Measurements from ENCODE around the gene BRICD5.

The BRICD5 gene

DNA sequence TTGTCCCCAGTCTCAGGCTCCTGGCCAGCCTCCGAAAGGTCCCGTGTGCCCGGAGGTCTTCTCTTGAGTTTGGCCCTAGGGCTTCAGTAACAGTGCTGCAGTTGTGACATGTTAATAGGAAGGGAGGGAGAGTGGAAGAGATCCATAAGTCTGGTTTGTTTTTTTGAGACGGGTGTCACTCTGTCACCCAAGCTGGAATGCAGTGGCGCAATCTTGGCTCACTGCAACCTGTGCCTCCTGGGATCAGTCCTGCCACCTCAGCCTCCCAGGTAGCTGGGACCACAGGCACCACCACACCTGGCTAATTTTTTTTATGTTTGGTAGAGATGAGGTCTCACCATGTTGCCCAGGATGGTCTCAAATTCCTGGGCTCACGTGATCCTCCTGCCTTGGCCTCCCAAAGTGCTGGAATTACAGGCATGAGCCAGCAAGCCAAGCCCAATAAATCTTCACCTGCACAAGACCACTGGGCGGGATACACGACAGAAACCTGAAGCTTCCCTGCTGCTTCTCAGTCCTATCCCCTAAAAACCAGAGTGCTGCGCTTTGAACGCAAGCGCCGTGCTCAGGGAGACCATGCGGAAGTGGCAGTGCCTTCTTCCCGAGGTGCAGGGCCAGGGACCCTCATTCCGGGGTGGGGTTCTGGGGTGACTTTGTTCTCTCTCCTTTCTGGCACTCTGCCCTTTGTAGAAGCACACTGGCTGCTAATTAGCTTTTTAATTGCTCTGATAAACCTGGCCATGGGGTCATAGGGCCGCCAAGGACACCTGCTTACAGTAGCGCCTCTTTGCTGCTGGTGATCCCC, 44.2 kb downstream of the BRICD5 start:
- in situ Hi-C loops (cut with MboI; ENCODE audit: low sequenced_read_pairs): no loop called here

DNA sequence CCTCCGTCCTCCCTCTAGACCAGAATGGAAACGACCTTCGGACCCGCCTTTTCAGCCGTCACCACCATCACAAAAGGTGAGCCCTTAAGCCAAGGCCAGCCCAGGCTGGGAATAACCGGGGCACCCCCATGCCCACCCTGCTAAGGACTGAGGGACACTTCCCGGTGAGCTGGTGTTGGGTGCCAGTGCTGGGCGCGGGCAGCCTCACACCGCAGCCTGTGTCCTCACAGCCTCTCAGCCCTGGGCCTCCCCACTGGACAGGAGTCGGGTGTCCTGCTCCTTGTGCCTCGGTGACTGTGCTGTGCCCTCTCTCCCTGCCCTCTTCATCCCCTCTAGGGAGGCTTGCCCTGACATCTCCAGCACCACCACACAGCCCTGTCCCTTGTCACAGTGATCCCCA, 44.8 kb downstream of the BRICD5 start:
- in situ Hi-C loops (cut with MboI; ENCODE audit: low sequenced_read_pairs): no loop called here

DNA sequence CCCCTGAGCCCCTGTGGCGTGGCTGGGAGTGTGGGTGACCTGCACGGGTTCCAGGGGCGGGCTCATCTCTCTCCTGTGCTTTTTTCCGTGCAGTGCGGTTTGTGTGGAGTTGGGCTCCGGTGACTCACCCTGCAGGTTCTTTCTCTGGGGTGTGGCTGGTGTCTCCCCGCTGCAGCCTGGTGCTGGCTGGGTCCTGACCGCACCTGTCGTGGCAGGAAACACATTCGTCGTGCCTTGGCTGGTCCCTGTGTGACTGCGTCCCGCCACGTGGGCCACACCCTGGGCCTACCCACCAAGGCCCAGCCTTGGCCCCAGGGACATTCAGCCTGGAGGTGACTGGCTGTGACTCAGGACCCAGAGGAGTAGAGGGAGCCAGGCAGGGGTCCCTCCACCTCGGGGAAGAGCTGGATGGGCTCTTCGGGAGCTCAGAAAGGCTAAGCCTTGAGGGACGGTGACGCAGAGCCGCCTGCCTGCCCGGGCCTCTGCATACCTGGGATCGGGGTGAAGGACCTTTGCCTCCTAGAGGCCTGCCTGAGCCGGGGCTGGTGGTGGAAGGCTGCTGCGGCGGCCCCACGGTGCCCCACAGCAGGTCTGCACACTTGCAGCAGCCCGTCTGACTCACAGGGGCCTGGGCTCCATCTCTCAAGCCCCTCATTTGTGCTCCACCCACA, 47.3 kb downstream of the BRICD5 start:
- in situ Hi-C loops (cut with MboI; ENCODE audit: low sequenced_read_pairs): no loop called here

DNA sequence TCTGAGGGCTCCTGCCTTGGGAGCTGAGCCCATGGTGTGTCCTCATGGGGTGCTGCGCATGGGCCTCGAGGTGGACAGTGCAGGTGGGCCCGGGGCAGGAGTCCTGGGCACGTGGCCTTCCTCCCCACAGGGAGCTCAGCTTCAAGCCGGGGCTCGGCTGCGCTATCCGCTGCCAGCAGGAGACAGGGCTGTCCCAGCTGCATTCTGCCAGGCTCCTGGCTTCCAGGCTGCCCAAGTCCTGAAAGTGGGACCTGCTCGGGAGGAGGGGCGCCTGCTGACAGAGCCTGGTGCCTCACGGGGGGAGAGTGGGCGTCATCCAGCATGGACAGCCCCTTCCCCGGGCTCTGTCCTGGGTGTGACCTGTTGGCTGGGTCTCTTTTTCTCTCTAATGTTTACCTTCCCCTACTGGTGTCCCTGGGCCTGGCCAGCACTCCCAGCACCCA, 48.0 kb downstream of the BRICD5 start:
- in situ Hi-C loops (cut with MboI; ENCODE audit: low sequenced_read_pairs): no loop called here

DNA sequence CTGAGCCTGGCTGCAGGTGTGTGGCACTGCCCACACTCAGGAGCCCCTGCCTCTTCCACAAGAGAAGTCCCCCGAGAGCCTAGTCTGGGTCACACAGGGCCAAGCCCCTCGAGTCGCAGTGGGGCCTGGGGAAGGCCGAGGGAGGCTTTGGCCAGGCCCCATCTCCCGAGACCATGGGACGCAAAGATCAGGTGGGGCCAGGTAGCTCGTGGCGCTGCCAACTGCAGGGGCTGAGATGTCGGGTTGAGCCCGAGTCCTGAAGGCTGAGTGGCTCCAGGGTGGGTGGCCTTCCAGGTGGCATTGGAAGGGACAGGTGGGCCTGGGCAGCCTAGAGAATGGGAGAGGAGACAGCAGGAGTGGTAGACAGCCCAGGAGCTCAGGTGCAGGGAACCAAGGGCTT, 48.8 kb downstream of the BRICD5 start:
- in situ Hi-C loops (cut with MboI; ENCODE audit: low sequenced_read_pairs): no loop called here

DNA sequence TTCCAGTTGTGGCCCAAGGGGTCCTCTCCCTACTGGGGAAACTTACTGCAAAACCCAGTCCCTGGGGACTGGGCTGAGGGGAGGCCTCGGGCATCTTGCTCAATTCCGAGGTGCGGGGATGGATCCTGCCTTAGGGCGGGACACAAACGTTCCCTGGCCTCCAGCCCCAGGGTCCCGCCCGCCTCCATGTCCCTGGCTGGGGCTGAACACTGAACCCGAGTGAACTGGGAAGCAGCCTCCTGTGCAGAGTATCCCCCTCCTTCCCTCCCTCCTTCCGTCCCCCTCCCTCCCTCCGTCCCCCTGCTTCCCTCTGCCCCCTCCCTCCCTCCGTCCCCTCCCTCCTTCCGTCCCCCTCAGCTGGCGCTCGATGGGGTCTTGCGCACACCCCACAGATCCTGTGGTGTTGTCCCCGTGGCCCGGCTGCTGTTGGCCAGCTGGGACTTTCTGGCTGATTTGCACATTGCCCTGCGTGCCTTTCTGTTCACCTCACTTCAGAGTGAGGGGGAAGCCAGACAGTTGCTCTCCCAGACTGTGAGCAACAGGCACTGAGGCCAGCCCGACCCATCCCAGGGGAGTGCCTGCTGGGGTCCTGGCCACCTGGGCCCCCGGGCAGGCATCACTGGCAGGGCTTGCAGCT, 49.6 kb downstream of the BRICD5 start:
- in situ Hi-C loops (cut with MboI; ENCODE audit: low sequenced_read_pairs): no loop called here
